ENCODE results near the gene GALNT18.

- TF ChIP-seq CTCF (conservative IDR thresholded peaks at IDR 0.05; ENCODE audit: low read length), result no peak
- TF ChIP-seq EZH2phosphoT487 (IDR thresholded peaks at IDR 0.05; ENCODE audit: borderline replicate concordance, low read depth, low read length), result no peak
Observed at GRCh38 chr11:11403763-11404725, 217.8 kb downstream of the GALNT18 start.

Measured in OCI-LY7 (cell line).